Measurements from ENCODE around the gene KRTAP27-1.

GRCh38 chr21:30340714-30341573, 3.5 kb upstream of the KRTAP27-1 start:
- TF ChIP-seq CTCF (IDR thresholded peaks at IDR 0.05; ENCODE audit: control extremely low read depth in 1 of 3, insufficient read depth in 1 of 3, low read depth in 1 of 3, low read length in 3 of 3) (peak; percentile 17 to 82 (median 72)), CTBP2 (IDR thresholded peaks at IDR 0.05; ENCODE audit: borderline replicate concordance, insufficient read depth, insufficient read length, low read length) (no peak), CREB1 (IDR thresholded peaks at IDR 0.05) (no peak), MAX (IDR thresholded peaks at IDR 0.05) (no peak), USF2 (IDR thresholded peaks at IDR 0.05; ENCODE audit: low read length) (no peak), CHD2 (IDR thresholded peaks at IDR 0.05; ENCODE audit: low read length) (no peak), ATF2 (IDR thresholded peaks at IDR 0.05; ENCODE audit: low read length) (no peak), SP1 (IDR thresholded peaks at IDR 0.05; ENCODE audit: low read depth, low read length) (no peak), GABPA (IDR thresholded peaks at IDR 0.05; ENCODE audit: borderline replicate concordance, insufficient read depth, low read length) (no peak), HDAC6 (IDR thresholded peaks at IDR 0.05; ENCODE audit: low read depth, low read length) (no peak)

Measured in H1 (cell line).